Astrocyte of the hippocampus (primary cell): ENCODE results near the gene WDFY2.

Source experiments
- DNase-seq: peaks from one replicate; pipeline ENCODE4 v3.0.0; 2011; ENCODE audit warnings: low read depth, low spot score

The WDFY2 gene

GRCh38 chr13:51738226-51738905 is 154.1 kb downstream of the WDFY2 start:
- DNase-seq = no peak

GRCh38 chr13:51739027-51739764 is 154.9 kb downstream of the WDFY2 start:
- DNase-seq = no peak

GRCh38 chr13:51740698-51741097 is 156.4 kb downstream of the WDFY2 start:
- peak; percentile 39 for DNase-seq

- no peak for DNase-seq
Observed at GRCh38 chr13:51742031-51742430, 157.8 kb downstream of the WDFY2 start.

GRCh38 chr13:51742611-51743010 is 158.3 kb downstream of the WDFY2 start:
- no peak for DNase-seq

- no peak for DNase-seq
Observed at GRCh38 chr13:51745243-51745642, 161.0 kb downstream of the WDFY2 start.

- DNase-seq = no peak
Observed at GRCh38 chr13:51746802-51747201, 162.5 kb downstream of the WDFY2 start.

- DNase-seq = no peak
Observed at GRCh38 chr13:51747438-51748434, 163.5 kb downstream of the WDFY2 start.

- no peak for DNase-seq
Observed at GRCh38 chr13:51756651-51757050, 172.4 kb downstream of the WDFY2 start.

- no peak for DNase-seq
Observed at GRCh38 chr13:51758691-51759090, 174.4 kb downstream of the WDFY2 start.

GRCh38 chr13:51759240-51759639 is 175.0 kb downstream of the WDFY2 start:
- DNase-seq = no peak

GRCh38 chr13:51760592-51760991 is 176.3 kb downstream of the WDFY2 start:
- peak; percentile 90 for DNase-seq

GRCh38 chr13:51761643-51762350 is 177.5 kb downstream of the WDFY2 start:
- DNase-seq = no peak

GRCh38 chr13:51763486-51763885 is 179.2 kb downstream of the WDFY2 start:
- DNase-seq = no peak

GRCh38 chr13:51764184-51765141 is 180.2 kb downstream of the WDFY2 start:
- peak; percentile 88 for DNase-seq

- DNase-seq = no peak
Observed at GRCh38 chr13:51765142-51765515, 180.9 kb downstream of the WDFY2 start.

- no peak for DNase-seq
Observed at GRCh38 chr13:51767100-51767499, 182.8 kb downstream of the WDFY2 start.

- no peak for DNase-seq
Observed at GRCh38 chr13:51768378-51768921, 184.2 kb downstream of the WDFY2 start.

- DNase-seq = no peak
Observed at GRCh38 chr13:51768976-51769375, 184.7 kb downstream of the WDFY2 start.
